ENCODE results near the gene RARRES1. TPM values are rescaled to one million over a fixed set of nuclear protein-coding genes. Genes with fewer than 3 reads are reported as not detected.
"Not testable (repeated sequence)": the region's sequence is repeated elsewhere in the genome, so short reads cannot be mapped to it uniquely, and the experiment has no call there.

The RARRES1 gene
- total RNA-seq, 2 donors from 2014 or later, result 0.41 TPM; not detected in 1

DNA sequence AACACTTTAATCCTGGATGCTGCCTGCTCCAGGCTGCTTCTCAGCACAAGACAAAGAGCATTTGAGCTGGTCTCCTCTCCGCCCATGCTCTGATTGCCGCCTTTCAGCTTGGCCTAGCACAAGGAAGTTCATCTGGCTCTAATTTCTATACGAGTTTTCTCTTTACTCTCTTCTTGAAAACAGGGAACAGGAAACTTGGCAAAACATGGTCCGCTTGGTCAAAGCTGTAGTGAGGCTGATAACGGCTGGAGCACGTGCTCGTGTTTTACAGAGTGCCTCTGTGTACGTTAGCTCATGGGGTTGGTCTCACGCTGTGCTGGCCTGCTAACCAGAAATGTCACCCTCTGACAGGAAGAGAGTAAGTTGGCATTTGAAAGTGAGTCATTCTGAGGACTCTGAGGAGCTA, 19.2 kb downstream of the RARRES1 start:
- no peak for DNase-seq
- Mint-ChIP-seq H3K4me1 (ENCODE audit: low read depth) (peaks cover 47% of the 10 kb centered on the region), H3K27me3 (ENCODE audit: low read depth) (no peaks in the 10 kb centered on the region), H3K9me3 (no peaks in the 10 kb centered on the region), H3K36me3 (ENCODE audit: insufficient read depth in 2 of 2) (peaks cover 2 to 6% of the 10 kb centered on the region in 2 donors), H3K27ac (no peak overlapping the region), H3K4me3 (no peak overlapping the region)
- peak; percentile 45 to 64 for ATAC-seq (replicated peaks in 1 of 2)

DNA sequence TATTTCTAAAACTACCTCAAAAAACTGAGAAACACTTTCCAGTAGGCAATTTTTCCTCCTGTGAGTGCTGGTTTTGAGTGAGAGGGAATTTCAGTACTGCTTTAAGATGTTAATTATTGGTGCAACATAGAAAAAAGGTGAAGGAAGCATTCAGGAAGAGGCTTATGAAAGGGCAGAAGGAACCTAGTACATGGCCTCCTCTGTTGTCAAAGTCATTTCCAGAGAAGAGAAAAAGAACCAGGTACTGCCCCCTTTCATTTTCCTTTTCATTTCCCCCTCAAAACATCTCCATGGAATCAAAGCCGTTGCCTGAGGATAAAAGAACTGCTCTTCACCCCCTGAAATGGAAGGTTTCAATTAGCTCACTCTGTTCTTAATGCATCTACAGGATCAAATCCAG, 19.8 kb downstream of the RARRES1 start:
- DNase-seq, result no peak
- Mint-ChIP-seq H3K4me3 (peak overlapping the region in 1 of 2 donors; percentile 27), H3K27me3 (ENCODE audit: low read depth) (no peaks in the 10 kb centered on the region), H3K36me3 (ENCODE audit: insufficient read depth in 2 of 2) (peaks cover 2 to 6% of the 10 kb centered on the region in 2 donors), H3K27ac (peak overlapping the region; percentile 38), H3K4me1 (ENCODE audit: low read depth) (peaks cover 45% of the 10 kb centered on the region), H3K9me3 (no peaks in the 10 kb centered on the region)
- peak in 1 of 2 donors; percentile 34 for ATAC-seq (replicated peaks in 1 of 2)

DNA sequence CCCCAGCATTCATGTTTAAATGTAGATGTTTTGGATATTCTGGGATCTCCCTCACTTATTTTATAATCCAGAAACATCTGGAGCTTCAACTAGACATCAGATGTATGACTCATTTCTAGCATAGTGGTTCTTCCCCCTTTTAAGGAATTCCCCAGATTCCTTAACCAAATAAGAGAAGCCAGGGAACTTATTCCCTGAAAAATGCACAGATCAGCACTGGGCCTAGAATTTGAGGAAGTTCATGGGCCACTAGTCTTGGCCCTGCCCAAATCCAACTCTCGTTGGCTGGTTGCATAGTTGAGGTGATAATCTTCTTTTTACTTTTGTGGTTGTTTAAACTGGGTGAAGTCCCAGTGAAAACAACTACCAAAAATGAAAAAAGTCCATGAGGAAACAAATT, 20.4 kb downstream of the RARRES1 start:
- Mint-ChIP-seq H3K36me3 (ENCODE audit: insufficient read depth in 2 of 2) (peaks cover 2 to 8% of the 10 kb centered on the region in 2 donors), H3K9me3 (no peaks in the 10 kb centered on the region), H3K27ac (peak overlapping the region; percentile 17), H3K27me3 (ENCODE audit: low read depth) (no peaks in the 10 kb centered on the region), H3K4me3 (no peak overlapping the region), H3K4me1 (ENCODE audit: low read depth) (peaks cover 40% of the 10 kb centered on the region)
- ATAC-seq (replicated peaks in 1 of 2) (no peak), DNase-seq (no peak)

DNA sequence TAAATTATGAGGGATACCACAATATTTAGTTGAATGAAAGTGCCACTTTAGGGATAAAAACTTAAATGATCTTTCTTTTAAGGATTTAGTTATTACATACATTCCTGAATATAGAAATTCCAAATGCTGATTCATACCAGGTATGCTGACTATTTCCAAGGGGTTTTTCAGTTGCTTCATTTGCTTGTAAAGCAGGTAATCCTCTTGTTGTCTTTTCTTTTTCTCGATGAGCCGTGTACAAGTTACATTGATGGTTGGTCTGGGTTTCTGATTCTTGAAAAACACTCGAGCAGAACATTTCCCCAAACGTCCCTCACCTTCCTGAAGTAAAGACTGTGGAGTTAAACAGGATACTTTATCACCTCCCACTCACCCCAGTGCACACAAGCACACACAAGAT, 21.7 kb downstream of the RARRES1 start:
- peaks cover 33% of the 10 kb centered on the region for H3K4me1 Mint-ChIP-seq (ENCODE audit: low read depth)
- no peak for ATAC-seq (replicated peaks in 1 of 2)
- no peak overlapping the region for H3K4me3 Mint-ChIP-seq
- peaks cover 2 to 9% of the 10 kb centered on the region in 2 donors for H3K36me3 Mint-ChIP-seq (ENCODE audit: insufficient read depth in 2 of 2)
- H3K9me3 Mint-ChIP-seq, result no peaks in the 10 kb centered on the region
- H3K27ac Mint-ChIP-seq, result no peak overlapping the region
- DNase-seq, result no peak
- H3K27me3 Mint-ChIP-seq (ENCODE audit: low read depth), result no peaks in the 10 kb centered on the region

DNA sequence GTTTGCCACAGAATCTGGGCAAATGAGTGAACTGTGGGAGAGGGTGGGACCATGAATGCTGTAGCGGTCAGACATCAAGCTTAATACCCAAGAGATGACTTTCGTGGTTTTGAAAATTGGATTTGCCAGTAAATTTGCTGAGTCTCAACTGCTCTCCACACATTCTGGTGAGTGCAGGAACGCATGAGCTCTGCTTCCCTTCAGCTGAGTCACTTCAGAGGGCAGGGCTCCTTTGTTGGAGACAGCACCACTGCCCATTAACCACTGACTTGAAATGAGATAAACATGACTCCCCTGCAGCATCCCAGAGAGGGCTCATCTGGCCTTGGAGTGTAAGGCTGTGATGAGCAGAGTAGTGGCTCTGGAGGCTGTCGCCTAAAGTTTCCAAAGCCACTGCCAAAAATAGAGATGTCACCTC, 22.6 kb downstream of the RARRES1 start:
- H3K27me3 Mint-ChIP-seq (ENCODE audit: low read depth), result no peaks in the 10 kb centered on the region
- H3K27ac Mint-ChIP-seq, result no peak overlapping the region
- ATAC-seq (replicated peaks in 1 of 2) (no peak), DNase-seq (no peak)
- H3K9me3 Mint-ChIP-seq, result no peaks in the 10 kb centered on the region
- peaks cover 2 to 9% of the 10 kb centered on the region in 2 donors for H3K36me3 Mint-ChIP-seq (ENCODE audit: insufficient read depth in 2 of 2)
- no peak overlapping the region for H3K4me3 Mint-ChIP-seq
- H3K4me1 Mint-ChIP-seq (ENCODE audit: low read depth), result peaks cover 33% of the 10 kb centered on the region

GRCh38 chr3:158703566-158703965, 28.7 kb downstream of the RARRES1 start:
- no peak for DNase-seq
- Mint-ChIP-seq H3K9me3 (no peaks in the 10 kb centered on the region), H3K27me3 (ENCODE audit: low read depth) (no peaks in the 10 kb centered on the region), H3K4me3 (no peak overlapping the region), H3K4me1 (ENCODE audit: low read depth) (no peaks in the 10 kb centered on the region), H3K27ac (no peak overlapping the region), H3K36me3 (ENCODE audit: insufficient read depth in 2 of 2) (peaks cover 3 to 8% of the 10 kb centered on the region in 2 donors)
- ATAC-seq (replicated peaks in 1 of 2), result no peak

DNA sequence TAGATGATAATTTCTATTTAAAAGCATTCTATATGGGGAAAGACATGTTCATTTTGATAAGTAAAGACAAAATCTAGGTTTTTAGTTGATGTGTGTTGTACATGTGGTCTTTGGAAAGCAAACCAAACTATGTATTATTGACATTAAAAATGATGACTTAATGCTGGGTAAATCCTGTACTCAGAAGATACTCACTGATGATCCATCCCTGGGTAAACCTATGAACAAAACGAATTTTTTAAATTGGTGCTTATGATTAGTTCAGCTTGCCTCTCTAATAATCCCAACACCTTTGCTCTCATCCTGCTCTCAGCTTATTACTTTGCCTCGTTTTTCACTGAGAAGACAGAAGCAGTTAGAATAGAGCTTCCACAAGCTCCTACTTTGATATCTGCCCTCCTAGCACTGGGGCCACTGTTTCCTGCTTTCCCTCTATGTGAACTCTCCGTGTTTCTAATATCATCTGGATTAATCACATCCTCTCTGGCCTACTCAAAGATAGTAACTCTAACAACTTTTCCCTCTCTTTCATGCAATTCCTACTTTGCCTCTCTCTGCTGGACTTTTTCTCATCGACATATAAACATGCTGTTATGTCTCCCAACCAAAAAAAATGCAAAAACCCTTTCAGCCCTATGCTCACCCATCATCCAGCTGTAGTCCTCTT, 29.3 kb downstream of the RARRES1 start:
- peaks cover 3 to 9% of the 10 kb centered on the region in 2 donors for H3K36me3 Mint-ChIP-seq (ENCODE audit: insufficient read depth in 2 of 2)
- DNase-seq, result no peak
- H3K27ac Mint-ChIP-seq, result no peak overlapping the region
- no peaks in the 10 kb centered on the region for H3K27me3 Mint-ChIP-seq (ENCODE audit: low read depth)
- no peak overlapping the region for H3K4me3 Mint-ChIP-seq
- H3K4me1 Mint-ChIP-seq (ENCODE audit: low read depth), result no peaks in the 10 kb centered on the region
- no peak for ATAC-seq (replicated peaks in 1 of 2)
- no peaks in the 10 kb centered on the region for H3K9me3 Mint-ChIP-seq

DNA sequence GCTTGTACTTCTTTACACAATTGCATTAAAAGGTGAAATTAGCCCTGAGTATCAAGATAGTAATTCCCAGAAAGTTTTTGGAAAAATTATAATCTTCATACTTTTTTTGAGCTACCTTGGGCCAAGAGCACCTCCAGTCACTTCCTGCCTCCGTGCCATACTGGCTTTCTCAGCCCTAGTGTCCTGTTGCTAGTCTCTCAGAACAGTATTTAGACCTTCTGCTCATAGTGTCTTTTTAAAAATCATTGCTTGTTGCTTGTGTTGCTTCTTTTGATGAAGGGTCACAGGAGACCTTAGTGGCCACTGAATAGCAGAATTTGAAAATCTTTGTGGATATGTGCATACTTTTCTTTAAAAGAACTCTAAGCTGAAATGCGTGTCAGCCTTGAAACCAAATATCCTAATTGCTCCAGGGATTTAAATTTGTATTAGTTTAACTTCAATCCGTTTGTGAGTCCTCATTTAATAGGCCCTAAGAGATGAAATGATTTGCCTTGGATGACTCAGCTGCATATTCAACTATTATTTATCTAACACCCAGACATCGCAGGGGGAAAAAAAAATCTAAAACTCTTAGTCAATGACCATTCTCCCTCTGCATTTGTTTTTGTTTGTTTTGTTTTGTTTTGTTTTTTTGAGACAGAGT, 30.7 kb downstream of the RARRES1 start:
- H3K4me3 Mint-ChIP-seq, result no peak overlapping the region
- H3K9me3 Mint-ChIP-seq, result no peaks in the 10 kb centered on the region
- H3K36me3 Mint-ChIP-seq (ENCODE audit: insufficient read depth in 2 of 2), result peaks cover 3 to 8% of the 10 kb centered on the region in 2 donors
- no peak overlapping the region for H3K27ac Mint-ChIP-seq
- DNase-seq, result no peak
- no peak for ATAC-seq (replicated peaks in 1 of 2)
- no peaks in the 10 kb centered on the region for H3K4me1 Mint-ChIP-seq (ENCODE audit: low read depth)
- no peaks in the 10 kb centered on the region for H3K27me3 Mint-ChIP-seq (ENCODE audit: low read depth)

- Mint-ChIP-seq H3K27ac (no peak overlapping the region), H3K36me3 (ENCODE audit: insufficient read depth in 2 of 2) (peaks cover 3 to 7% of the 10 kb centered on the region in 2 donors)
- ATAC-seq (replicated peaks in 1 of 2), result no peak
These were observed 31.7 kb downstream of the RARRES1 start for GRCh38 chr3:158700559-158700958.

DNA sequence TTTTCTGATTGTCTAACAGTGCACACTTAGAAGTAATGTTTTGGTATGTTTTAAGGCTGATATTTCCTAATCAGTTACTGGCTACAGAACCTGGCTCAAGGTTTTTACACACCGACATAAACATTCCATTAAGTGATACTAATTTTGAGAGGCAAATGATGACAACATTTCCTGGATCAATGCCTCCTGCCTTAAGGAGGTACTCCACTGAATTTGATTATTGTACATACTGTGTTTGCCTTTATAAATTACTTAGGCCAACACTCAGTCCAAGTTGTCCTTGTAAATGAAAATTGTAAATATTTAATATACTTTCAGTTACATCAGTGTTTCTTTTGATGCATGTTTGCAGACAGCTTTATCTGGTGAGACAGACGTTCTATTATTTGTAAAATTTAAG, 35.6 kb downstream of the RARRES1 start:
- Mint-ChIP-seq H3K36me3 (ENCODE audit: insufficient read depth in 2 of 2) (peaks cover 2 to 13% of the 10 kb centered on the region in 2 donors), H3K27me3 (ENCODE audit: low read depth) (no peaks in the 10 kb centered on the region), H3K27ac (no peak overlapping the region), H3K4me3 (no peak overlapping the region), H3K4me1 (ENCODE audit: low read depth) (no peaks in the 10 kb centered on the region), H3K9me3 (no peaks in the 10 kb centered on the region)
- ATAC-seq (replicated peaks in 1 of 2), result no peak
- DNase-seq, result no peak

More at GRCh38 chr3:158700559-158700958, 31.7 kb downstream of the RARRES1 start:
- no peak for DNase-seq
- H3K4me1 Mint-ChIP-seq (ENCODE audit: low read depth), result no peaks in the 10 kb centered on the region
- no peaks in the 10 kb centered on the region for H3K27me3 Mint-ChIP-seq (ENCODE audit: low read depth)
- H3K9me3 Mint-ChIP-seq, result no peaks in the 10 kb centered on the region
- H3K4me3 Mint-ChIP-seq, result no peak overlapping the region

GRCh38 chr3:158693866-158694456, 38.3 kb downstream of the RARRES1 start:
- DNase-seq; H3K27me3 Mint-ChIP-seq (ENCODE audit: low read depth); H3K4me1 Mint-ChIP-seq (ENCODE audit: low read depth); H3K27ac Mint-ChIP-seq; H3K4me3 Mint-ChIP-seq; H3K9me3 Mint-ChIP-seq; ATAC-seq (replicated peaks in 1 of 2): not testable (repeated sequence)
- peaks cover 2 to 19% of the 10 kb centered on the region in 2 donors for H3K36me3 Mint-ChIP-seq (ENCODE audit: insufficient read depth in 2 of 2)

DNA sequence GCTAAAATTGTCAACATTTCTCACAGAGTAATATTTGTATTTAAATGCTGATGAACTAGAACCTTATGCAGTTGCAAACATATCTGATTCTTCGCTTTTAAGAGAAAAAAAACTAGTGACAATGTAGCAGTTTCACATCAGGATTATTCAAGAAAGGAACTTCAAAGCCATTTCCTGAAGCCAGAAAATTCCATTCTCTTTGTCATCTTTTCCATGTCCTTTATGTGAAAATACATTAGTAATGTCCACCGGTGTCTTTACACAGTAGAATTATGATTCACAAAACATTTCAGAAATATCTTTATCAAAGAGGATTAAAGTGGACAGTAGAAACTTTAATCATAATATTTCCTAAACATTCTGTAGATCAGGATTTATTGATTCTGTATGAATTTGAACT, 47.1 kb downstream of the RARRES1 start:
- H3K27me3 Mint-ChIP-seq (ENCODE audit: low read depth), result no peaks in the 10 kb centered on the region
- H3K27ac Mint-ChIP-seq, result no peak overlapping the region
- no peak for ATAC-seq (replicated peaks in 1 of 2)
- no peaks in the 10 kb centered on the region for H3K9me3 Mint-ChIP-seq
- no peak overlapping the region for H3K4me3 Mint-ChIP-seq
- H3K36me3 Mint-ChIP-seq (ENCODE audit: insufficient read depth in 2 of 2), result peaks cover 2 to 6% of the 10 kb centered on the region in 2 donors
- H3K4me1 Mint-ChIP-seq (ENCODE audit: low read depth), result no peaks in the 10 kb centered on the region
- DNase-seq, result no peak

DNA sequence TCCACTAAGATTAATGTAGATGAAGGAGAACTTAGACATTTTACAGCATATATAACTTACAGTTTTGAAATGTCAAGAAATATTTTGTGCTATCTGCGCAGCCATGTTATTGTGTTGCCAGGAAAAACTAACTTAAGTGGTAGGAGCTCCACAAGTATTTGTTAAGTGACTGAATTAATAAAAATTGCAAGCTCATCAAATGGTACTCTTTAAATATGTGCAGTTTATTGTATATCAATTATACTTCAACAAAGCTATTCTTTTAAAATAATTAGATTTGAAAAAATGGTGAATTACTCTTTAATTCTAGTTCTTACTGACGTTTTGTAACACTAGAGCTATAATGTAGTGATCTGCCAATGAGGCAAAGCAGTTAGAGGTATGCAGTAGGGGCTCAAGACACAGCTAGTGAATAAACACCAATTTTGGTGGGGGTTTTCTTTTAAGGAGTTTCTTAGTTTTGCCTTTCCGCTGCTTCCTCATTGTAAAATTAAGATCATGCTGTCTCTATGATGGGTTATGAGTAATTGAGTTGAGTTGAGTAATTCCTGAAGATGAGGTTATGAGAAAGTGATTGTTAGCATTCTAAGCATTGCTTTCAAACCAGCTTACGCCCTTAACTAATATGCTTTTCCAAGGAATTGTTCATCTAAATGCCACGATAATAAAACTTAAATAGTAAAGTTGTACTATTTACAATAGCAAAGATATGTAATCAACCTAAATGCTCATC, 48.9 kb downstream of the RARRES1 start:
- Mint-ChIP-seq H3K4me3 (no peak overlapping the region), H3K27me3 (ENCODE audit: low read depth) (no peaks in the 10 kb centered on the region), H3K4me1 (ENCODE audit: low read depth) (no peaks in the 10 kb centered on the region), H3K36me3 (ENCODE audit: insufficient read depth in 2 of 2) (peaks cover 2% of the 10 kb centered on the region in 2 donors), H3K27ac (peak overlapping the region; percentile 4), H3K9me3 (no peaks in the 10 kb centered on the region)
- ATAC-seq (replicated peaks in 1 of 2) (peak in 1 of 2 donors; percentile 64), DNase-seq (no peak)

All from activated T-cell treated with anti-CD3 and anti-CD28 coated beads, Interleukin-2, amount 50 U/mL, for 72 hours (primary cell).